DOHH2 (cell line): ENCODE data around the gene STPG2.
"Not testable (repeated sequence)": the region's sequence is repeated elsewhere in the genome, so short reads cannot be mapped to it uniquely, and the experiment has no call there.

Experiments
- H3F3A ChIP-seq: fragments of 200-600 bp; sonication (generic), shearing (Covaris generic); 2 replicates; pipeline ENCODE4 v1.6.0; 2016; ENCODE audit warnings: antibody characterized with exemption, mild to moderate bottlenecking; ENCODE audit not compliant: control insufficient read depth, insufficient read depth
- H3K27ac ChIP-seq: fragments of 200-600 bp; sonication (generic); 2 replicates; pipeline ENCODE4 v1.5.1; 2014; ENCODE audit warnings: low read depth, mild to moderate bottlenecking, low read length, moderate library complexity
- H3K27me3 ChIP-seq: fragments of 200-600 bp; sonication (generic); 2 replicates; pipeline ENCODE4 v1.6.1; 2014; ENCODE audit warnings: mild to moderate bottlenecking, low read length, mixed read lengths; ENCODE audit not compliant: control insufficient read depth
- H3K36me3 ChIP-seq: fragments of 200-600 bp; sonication (generic); 2 replicates; pipeline ENCODE4 v1.6.1; 2014; ENCODE audit warnings: mild to moderate bottlenecking, low read length, moderate library complexity, mixed read lengths; ENCODE audit not compliant: control insufficient read depth
- H3K4me1 ChIP-seq: fragments of 200-600 bp; sonication (generic); 2 replicates; pipeline ENCODE4 v1.6.1; 2014; ENCODE audit warnings: mild to moderate bottlenecking, low read length, mixed read lengths; ENCODE audit not compliant: control insufficient read depth
- H3K4me2 ChIP-seq: fragments of 200-600 bp; sonication (generic); 2 replicates; pipeline ENCODE4 v1.6.0; 2014; ENCODE audit warnings: mild to moderate bottlenecking, low read length, moderate library complexity
- H3K4me3 ChIP-seq: fragments of 200-600 bp; sonication (generic); 2 replicates; pipeline ENCODE4 v1.5.1; 2014; ENCODE audit warnings: mild to moderate bottlenecking, low read length, mixed read lengths
- H3K79me2 ChIP-seq: fragments of 200-600 bp; sonication (generic); 2 replicates; pipeline ENCODE4 v1.6.1; 2014; ENCODE audit warnings: mild to moderate bottlenecking, low read length, mixed read lengths; ENCODE audit not compliant: control insufficient read depth
- H3K9me2 ChIP-seq: fragments of 200-600 bp; sonication (generic); replicated peaks from 2 replicates; pipeline ENCODE4 v1.6.1; 2014; ENCODE audit warnings: mild to moderate bottlenecking, low read length, mixed read lengths; ENCODE audit not compliant: control insufficient read depth
- H3K9me3 ChIP-seq: fragments of 200-600 bp; sonication (generic); 2 replicates; pipeline ENCODE4 v1.6.1; 2014; ENCODE audit warnings: antibody characterized with exemption, low read length, mixed read lengths; ENCODE audit not compliant: control insufficient read depth, insufficient read depth
- H4K20me1 ChIP-seq: fragments of 200-600 bp; sonication (generic); 2 replicates; pipeline ENCODE4 v1.6.0; 2014; ENCODE audit warnings: low read depth, mild to moderate bottlenecking, antibody characterized with exemption, low read length, moderate library complexity; ENCODE audit not compliant: control insufficient read depth, insufficient read depth
- CTCF ChIP-seq: fragments of 200-600 bp; sonication (generic); IDR thresholded peaks from one replicate; pipeline ENCODE4 v1.5.1; 2014; ENCODE audit warnings: antibody characterized with exemption, mild to moderate bottlenecking, low read depth, low read length; ENCODE audit not compliant: poor library complexity, severe bottlenecking
- EZH2phosphoT487 ChIP-seq: fragments of 200-600 bp; sonication (generic); IDR thresholded peaks from 2 replicates; pipeline ENCODE4 v1.6.1; 2017; ENCODE audit warnings: borderline replicate concordance, mild to moderate bottlenecking, antibody characterized with exemption, low read length, moderate library complexity, mixed read lengths

Gene STPG2

GRCh38 chr4:97645071-97645821 lies 498.0 kb downstream of the STPG2 start:
- Histone ChIP-seq H4K20me1 (no peaks in the 10 kb centered on the region), H3F3A (no peaks in the 10 kb centered on the region), H3K9me3 (no peaks in the 10 kb centered on the region), H3K27me3 (no peaks in the 10 kb centered on the region), H3K27ac (no peak overlapping the region), H3K4me3 (no peak overlapping the region), H3K4me1 (no peaks in the 10 kb centered on the region), H3K9me2 (no peaks in the 10 kb centered on the region), H3K4me2 (no peak overlapping the region), H3K79me2 (no peaks in the 10 kb centered on the region), H3K36me3 (no peaks in the 10 kb centered on the region)
- TF ChIP-seq EZH2phosphoT487 (no peak), CTCF (no peak)

- Histone ChIP-seq H4K20me1 (no peaks in the 10 kb centered on the region), H3F3A (no peaks in the 10 kb centered on the region), H3K9me3 (no peaks in the 10 kb centered on the region), H3K27me3 (no peaks in the 10 kb centered on the region), H3K79me2 (no peaks in the 10 kb centered on the region), H3K27ac (no peak overlapping the region), H3K9me2 (no peaks in the 10 kb centered on the region), H3K4me3 (no peak overlapping the region), H3K4me2 (no peak overlapping the region), H3K36me3 (no peaks in the 10 kb centered on the region), H3K4me1 (no peaks in the 10 kb centered on the region)
- TF ChIP-seq CTCF (no peak), EZH2phosphoT487 (no peak)
These were observed 500.1 kb downstream of the STPG2 start for GRCh38 chr4:97643179-97643578.

- Histone ChIP-seq H3K4me3 (no peak overlapping the region), H3K4me2 (no peak overlapping the region), H3K79me2 (no peaks in the 10 kb centered on the region), H3K9me2 (no peaks in the 10 kb centered on the region), H3K27ac (no peak overlapping the region), H3K36me3 (no peaks in the 10 kb centered on the region), H3K4me1 (no peaks in the 10 kb centered on the region), H4K20me1 (no peaks in the 10 kb centered on the region), H3K27me3 (no peaks in the 10 kb centered on the region), H3K9me3 (no peaks in the 10 kb centered on the region), H3F3A (no peaks in the 10 kb centered on the region)
- TF ChIP-seq EZH2phosphoT487 = no peak
- no peak for TF ChIP-seq CTCF
These were observed 503.3 kb downstream of the STPG2 start for GRCh38 chr4:97639961-97640360.

GRCh38 chr4:97633831-97634230 lies 509.4 kb downstream of the STPG2 start:
- not testable (repeated sequence) for H3K9me2 ChIP-seq, H3K27me3 ChIP-seq, H3K27ac ChIP-seq, H3K36me3 ChIP-seq, H4K20me1 ChIP-seq, H3K4me2 ChIP-seq, H3K4me3 ChIP-seq, H3K9me3 ChIP-seq, H3K79me2 ChIP-seq, H3K4me1 ChIP-seq, H3F3A ChIP-seq
